Activated CD8-positive, alpha-beta memory T cell treated with anti-CD3 and anti-CD28 coated beads, Interleukin-2, amount 50 U/mL, for 24 hours (primary cell): Measurements from ENCODE around the gene HINT2.

Experiments
- DNase-seq: peaks from one replicate; pipeline ENCODE4 v3.0.0-alpha.2; 2020; ENCODE audit errors: extremely low read depth

The HINT2 gene

GRCh38 chr9:35814841-35815543 lies at the start of gene HINT2:
HINT2 (minus strand) TSS chr9:35815042; CDS start chr9:35814979, 63 bp downstream.
- DNase-seq, result peak; percentile 94

DNA sequence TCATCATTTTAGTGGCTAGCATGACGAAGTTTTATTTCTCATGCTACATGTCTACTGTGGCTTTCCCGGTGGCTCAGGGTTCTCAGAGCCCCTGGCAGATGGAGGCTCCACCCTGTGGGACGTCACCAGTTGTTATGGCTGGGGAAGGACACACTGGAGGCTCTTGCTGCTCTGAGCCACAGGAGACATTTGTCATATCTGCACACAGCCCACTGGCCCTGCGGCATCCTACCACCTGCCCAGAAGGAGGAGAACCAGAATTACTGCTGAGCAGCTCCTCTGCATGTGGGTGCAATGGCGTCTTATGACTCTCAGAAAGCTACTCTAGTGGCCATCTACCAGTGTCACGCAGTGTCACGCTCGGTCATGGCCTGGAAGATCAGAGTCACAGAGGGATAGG lies 48.7 kb upstream of the HINT2 start:
- no peak for DNase-seq

DNA sequence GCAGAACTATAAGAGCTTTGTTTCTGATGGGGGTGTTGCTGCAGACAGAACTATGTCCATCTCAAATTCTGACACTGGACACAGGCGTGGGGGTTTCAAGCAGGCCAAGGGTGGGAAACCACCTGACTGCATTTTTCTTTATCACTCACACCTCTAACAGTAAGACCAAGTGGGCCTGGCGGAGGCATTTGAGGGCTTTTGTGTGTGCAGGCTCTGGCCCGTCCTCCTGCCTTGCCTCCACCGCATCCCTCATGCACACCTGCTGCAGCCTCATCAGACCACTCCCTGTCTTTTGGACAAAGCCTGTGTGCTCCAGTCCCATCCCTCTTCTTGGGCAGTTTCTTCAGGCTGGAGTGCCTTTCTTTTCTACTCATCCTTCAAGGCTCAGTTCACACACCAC lies 47.5 kb upstream of the HINT2 start:
- DNase-seq, result no peak

GRCh38 chr9:35861161-35861897 lies 46.5 kb upstream of the HINT2 start:
- no peak for DNase-seq

- no peak for DNase-seq
Observed at GRCh38 chr9:35859990-35860339, 45.1 kb upstream of the HINT2 start.

DNA sequence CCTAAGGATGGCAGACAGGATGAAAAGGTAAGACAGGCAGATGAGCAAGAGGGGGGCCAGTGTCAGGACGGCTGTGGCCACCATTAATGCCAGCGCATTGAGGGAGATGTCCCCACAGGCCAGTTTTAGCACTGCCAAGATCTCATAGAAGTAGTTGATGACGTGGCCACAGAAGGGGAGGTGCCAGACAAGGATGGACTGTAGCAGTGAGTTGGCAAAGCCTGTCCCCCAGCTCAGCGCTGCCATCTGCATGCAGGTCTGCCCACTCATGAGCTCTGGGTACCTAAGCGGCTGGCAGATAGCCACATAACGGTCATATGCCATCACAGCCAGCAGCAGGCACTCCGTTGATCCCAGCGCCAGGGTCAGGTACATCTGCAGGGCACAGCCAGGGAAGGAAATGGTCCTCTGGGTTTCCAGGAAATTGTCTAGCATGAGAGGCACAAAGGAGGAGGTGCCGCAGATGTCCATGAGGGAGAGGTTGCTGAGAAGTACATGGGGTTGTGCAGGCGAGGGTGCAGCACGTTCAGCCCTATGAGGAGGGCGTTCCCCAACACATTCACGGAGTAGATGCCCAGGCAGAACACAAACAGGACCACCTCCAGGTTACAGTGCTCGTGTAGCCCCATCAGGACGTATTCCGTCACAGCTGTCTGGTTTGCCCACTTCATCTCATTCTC lies 44.6 kb upstream of the HINT2 start:
- DNase-seq, result no peak

DNA sequence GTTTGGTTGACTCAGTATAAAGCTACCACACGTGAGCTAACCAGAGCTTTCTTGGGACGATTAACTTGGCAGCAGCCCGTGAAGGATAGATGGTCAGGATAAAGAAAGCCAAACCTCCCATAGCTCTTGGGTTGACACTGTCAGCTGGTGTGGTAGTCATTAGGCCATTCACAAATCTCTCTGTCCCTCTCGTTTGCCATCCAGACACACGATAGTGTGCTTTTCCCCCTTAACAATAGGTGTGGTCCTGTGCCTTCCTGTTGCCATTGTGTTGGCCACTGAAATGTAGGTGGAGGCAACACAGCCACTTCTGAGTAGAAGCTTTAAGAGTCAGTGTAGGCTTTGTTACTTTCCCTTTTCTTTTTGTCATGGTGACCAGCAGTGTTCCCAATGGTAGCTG lies 43.6 kb upstream of the HINT2 start:
- no peak for DNase-seq

GRCh38 chr9:35856882-35857281 lies 42.0 kb upstream of the HINT2 start:
- no peak for DNase-seq

DNA sequence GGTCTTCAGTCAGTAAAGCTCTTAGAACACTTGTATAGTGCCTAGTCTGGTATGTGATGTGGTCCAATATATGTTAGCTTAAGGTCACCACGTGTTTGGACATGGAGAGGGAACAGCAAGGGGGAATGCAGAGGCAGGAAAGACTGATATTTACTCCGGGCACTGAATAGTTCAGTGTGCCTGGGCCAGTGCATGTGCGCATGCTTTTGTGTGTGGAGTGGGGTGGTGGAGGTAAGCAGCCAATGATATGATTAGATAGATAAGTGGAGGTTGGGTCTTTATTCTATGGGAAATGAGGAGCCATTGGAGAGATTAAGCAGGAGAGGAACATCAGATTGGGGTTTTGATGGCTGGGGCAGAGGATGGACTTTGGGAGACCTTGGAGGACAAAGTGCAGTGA lies 41.4 kb upstream of the HINT2 start:
- no peak for DNase-seq

DNA sequence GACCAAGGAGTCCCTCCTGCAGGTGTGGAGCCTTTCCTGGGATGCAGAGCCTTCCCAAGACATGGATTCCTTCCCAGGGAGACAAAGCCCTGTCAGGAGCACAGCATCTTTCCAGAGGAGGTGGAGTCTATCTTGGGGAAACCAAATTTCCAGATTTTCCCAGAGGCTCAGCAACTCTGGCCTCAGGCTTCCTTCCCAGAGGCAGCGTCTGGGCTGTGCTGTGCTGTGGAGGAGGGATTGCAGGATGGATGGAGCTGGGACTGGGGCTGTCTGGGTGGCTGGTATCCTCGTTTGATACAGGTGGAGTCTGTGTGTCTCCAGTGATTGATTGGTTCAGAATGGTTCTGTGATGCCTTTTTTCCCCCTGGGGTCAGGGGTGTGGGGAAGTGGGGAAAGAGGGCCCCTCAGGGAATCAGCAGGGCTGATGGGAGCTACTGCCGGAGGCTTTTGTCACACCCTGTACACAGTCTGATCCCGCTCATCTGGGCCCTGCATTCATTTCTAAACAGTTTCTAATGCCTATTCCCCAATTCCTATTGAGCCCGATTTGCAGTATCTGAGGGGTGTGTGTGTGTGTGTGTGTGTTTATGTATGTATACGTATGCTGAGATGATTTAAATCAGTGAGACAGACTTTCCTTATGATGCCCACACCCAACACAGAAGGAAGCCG lies 39.4 kb upstream of the HINT2 start:
- DNase-seq, result no peak

GRCh38 chr9:35852876-35853865 lies 38.3 kb upstream of the HINT2 start:
- DNase-seq, result no peak

GRCh38 chr9:35852267-35852815 lies 37.5 kb upstream of the HINT2 start:
- DNase-seq, result no peak

DNA sequence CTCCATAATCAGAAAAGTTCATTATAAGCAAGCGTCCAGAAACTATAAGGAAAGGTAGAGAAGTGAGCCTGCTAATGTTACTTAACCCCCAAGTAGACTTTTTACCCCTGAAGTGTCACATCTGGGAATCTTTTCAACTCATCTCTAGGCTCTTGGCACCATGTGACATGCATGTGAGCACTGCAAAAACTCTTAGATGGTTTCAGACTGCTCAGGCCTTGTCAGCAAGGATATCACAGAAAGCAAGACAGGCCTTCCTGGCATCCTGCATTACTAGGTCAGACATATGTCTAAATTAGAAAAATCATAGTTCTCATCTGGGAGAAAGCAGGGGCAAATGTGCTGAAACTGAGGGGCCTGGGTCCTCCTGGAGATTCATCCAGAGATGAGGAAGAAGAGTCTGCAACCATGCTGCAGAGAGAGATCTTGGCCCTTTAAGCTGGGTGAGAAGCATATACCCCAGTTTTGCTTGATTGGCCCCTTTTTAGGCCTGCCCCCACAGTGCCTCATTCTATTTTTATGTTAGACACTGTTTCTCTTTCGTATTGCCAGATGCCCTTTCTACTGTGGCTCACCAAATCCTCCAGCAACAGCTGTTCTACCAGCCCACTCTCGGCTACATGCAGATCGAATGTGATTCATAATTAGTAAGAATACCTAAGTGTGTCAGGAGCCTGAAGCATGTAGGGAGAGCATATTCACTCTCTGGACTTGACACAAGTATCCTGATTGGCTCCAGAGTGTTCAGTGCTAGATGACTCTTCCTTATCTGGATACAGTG lies 33.1 kb upstream of the HINT2 start:
- no peak for DNase-seq

DNA sequence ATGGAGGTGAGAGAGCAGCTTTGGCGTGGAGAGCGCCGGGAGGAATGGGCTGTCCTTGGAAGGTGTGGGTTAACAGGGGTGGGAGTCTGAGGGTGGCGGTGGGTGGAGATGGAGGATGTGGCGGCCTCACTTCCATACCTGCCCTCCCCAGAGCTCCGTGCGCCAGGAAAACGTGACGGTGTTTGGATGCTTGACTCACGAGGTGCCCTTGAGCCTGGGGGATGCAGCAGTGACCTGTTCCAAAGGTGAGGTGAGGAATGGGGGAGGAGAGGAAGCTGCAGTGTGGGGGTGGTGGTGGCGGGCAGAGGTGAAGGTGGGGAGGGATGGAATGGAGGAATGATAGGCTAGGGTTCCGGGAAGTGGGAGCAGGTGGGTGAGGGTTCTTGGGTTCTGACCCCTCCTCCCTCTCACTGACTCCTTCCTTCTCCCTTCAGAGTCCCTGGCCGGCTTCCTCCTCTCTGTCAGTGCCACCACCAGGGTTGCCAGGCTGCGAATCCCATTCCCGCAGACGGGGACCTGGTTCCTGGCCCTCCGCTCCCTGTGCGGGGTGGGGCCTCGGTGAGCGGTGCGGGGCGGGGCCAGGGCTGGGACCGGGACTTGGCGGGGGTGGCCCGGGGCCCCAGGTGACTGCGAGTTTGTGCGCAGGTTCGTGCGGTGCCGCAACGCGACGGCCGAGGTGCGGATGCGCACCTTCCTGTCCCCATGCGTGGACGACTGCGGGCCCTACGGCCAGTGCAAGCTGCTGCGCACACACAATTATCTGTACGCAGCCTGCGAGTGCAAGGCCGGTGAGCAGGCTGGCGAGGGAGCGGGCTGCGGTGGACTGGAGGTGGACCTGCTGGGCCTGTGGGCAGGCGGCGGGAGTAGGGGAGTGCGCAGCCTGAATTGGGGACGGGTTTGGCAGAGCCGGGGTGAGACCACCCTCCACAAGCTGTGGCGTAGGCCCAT lies 31.3 kb upstream of the HINT2 start:
- DNase-seq, result no peak

DNA sequence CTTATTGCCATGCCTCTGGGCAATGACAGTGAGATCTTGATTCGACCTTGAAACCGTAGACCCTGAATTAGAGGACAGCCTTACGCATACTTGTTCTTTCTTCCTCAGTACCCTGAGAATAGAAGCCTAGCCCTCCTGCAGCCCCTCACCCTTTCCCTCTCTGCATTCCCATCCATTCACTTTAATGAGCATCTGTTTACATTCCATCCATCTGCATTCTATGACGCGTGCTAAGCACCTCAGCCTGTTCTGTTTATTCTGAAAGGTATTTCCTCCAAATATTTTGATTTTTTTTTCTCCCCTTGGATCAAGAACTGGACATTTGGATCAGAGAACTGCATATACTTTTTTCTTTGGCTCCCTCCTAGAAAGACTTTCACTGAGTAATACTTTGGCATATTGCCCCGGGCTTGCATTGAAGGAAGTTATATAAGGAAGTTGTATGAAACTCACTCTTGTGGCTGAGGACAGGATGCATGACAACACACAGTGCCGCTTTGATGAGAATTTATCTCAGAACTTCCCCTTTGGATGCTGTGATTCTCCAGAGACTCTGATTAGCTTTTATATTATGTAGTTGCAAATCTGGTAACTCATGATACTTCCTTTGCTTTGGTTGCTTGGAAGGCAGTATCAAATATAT lies 29.9 kb upstream of the HINT2 start:
- no peak for DNase-seq

DNA sequence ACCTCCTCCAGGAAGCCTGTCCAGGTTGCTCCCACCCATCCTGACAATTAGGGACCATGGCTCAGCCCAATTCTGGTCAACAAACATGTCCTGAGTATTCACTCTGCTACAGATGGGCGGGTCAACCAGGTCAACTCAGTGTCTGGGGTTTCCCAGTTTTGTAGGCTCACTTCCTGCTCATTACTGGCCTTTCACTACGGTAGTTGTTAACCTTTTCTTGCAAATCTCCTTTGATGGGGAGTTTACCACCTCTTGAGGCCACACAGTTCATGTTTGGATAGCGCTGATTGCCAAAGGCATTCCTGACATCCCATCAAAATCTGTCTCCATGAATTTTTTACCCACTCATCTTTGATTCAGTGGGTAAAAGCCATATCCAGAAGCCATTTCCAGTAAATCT lies 28.0 kb upstream of the HINT2 start:
- DNase-seq, result no peak

- DNase-seq, result no peak
Observed at GRCh38 chr9:35842020-35842745, 27.3 kb upstream of the HINT2 start.

DNA sequence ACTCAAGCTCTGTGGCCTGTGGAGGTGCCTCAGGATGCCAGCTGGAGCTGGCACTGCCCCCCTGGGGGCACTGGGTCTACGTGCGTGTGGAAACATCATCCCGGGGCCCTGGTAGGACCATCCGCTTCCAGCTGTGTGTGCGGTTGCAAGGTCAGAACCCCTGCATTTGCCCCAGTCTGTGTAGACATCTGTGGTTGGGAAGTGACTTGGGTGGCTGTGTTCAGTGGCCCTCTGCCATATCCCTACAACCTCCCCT lies 26.7 kb upstream of the HINT2 start:
- no peak for DNase-seq
